Heart left ventricle (tissue), 13 donors: ENCODE measurements around the gene HORMAD2.

ENCODE experiments used
- POLR2A ChIP-seq, 2 donors: fragments of 450-650 bp; IDR thresholded peaks; one replicate each; pipeline ENCODE4 v1.6.1; 2017; ENCODE audit warnings: antibody characterized with exemption in 2 of 2, mild to moderate bottlenecking in 2 of 2, moderate library complexity in 2 of 2
- TF ChIP-seq, protein P1 (sequence below), 12 donors: fragments of 200-600 bp; sonication (generic) in 4 of 12; IDR thresholded peaks; one replicate each; pipeline versions ENCODE4 v1.5.0 to v1.8.0; 2018 to 2022; ENCODE audit warnings: antibody characterized with exemption in 12 of 12, mild to moderate bottlenecking in 5 of 12
- donor health status: ischemic (EF 13 %, LVEDD 7.1; RV severe dilation, severe dysfunction).
- donor health status: DM: no; HTN: yes; CAD: no.
- donor health status: DM: no; HTN: no; CAD: no.
- donor health status: ischemic (EF 25% LVEDD 6.9; RV normal size, moderate dysfunction).
- donor health status: ischemic (EF 25% LVEDD 5.7; RV mildly dilated, moderate dysfunction).
- donor health status: ischemic (EF 35%, LVEDD 5.7; RV mildly dilated, moderate dysfunction).
- donor health status: nonischemic (EF 11% LVEDD 7.7; RV severe dilation, severe dysfunction).
- donor health status: DM: yes; HTN: yes; CAD: no.
- donor health status: PGD.
- donor health status: ischemic (EF 29% LVEDD 5.4; RV normal size, mild dysfunction).
- donor health status: nonischemic (EF 23%, LVEDD 6.1; RV moderate dilation, normal function).

DNA sequence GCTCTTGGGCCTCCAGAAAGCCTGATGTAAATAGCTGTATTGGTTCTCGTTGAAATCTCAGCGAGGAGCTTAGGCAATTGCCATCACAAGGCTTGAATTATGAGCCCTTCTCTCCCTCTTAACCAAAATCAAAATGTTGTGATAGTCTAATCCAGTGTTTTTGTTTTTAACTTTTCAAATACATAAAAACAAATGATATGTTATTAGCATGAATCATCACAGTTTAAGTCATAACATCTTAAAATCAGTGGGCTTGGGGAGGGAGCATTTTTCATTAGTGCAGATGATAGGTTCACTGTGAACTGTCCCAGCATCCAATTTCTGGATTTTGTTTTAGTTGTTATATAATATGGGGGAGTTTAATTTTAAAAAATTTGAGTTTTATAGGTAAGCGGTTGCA is 48.9 kb upstream of the HORMAD2 start:
- TF ChIP-seq POLR2A (IDR thresholded peaks at IDR 0.05) = no peak
- TF ChIP-seq, protein P1, sequence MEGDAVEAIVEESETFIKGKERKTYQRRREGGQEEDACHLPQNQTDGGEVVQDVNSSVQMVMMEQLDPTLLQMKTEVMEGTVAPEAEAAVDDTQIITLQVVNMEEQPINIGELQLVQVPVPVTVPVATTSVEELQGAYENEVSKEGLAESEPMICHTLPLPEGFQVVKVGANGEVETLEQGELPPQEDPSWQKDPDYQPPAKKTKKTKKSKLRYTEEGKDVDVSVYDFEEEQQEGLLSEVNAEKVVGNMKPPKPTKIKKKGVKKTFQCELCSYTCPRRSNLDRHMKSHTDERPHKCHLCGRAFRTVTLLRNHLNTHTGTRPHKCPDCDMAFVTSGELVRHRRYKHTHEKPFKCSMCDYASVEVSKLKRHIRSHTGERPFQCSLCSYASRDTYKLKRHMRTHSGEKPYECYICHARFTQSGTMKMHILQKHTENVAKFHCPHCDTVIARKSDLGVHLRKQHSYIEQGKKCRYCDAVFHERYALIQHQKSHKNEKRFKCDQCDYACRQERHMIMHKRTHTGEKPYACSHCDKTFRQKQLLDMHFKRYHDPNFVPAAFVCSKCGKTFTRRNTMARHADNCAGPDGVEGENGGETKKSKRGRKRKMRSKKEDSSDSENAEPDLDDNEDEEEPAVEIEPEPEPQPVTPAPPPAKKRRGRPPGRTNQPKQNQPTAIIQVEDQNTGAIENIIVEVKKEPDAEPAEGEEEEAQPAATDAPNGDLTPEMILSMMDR (IDR thresholded peaks at IDR 0.05) = no peak
